HG02870 (cell line): ENCODE data around the gene GOLGA6L9.
"Not testable (repeated sequence)": the region's sequence is repeated elsewhere in the genome, so short reads cannot be mapped to it uniquely, and the experiment has no call there.

Experiments used
- ATAC-seq: cut with Tn5 transposase; IDR thresholded peaks from one replicate; pipeline ENCODE4 v1.9.1; 2021; ENCODE audit warnings: mild to moderate bottlenecking, moderate library complexity; ENCODE audit not compliant: unreplicated experiment

GOLGA6L9 gene

DNA sequence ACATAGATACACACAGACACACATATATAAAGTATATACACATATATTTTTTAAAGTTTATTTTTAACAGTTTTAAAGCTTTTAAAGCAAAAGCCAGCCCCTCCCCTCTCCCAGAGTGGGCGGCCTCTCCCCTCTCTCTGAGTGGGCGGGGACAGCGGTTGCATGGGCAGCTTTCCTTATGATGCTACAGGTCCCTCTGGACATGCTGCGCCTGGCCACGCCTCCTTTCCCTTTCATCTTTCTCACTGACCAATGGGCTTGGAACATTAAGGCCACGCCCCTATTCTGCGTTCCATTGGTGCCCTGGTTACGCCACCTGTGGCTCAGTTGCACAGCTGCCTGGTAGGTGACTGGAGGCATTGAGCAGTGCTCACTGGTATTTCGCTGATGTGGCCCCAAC lies at the start of gene GOLGA6L9:
Gene GOLGA6L9, plus strand, starts transcription at position 124 of the 400 bp plus-strand sequence. Its CDS starts 264 bp downstream, at position 388.
- ATAC-seq: not testable (repeated sequence)

DNA sequence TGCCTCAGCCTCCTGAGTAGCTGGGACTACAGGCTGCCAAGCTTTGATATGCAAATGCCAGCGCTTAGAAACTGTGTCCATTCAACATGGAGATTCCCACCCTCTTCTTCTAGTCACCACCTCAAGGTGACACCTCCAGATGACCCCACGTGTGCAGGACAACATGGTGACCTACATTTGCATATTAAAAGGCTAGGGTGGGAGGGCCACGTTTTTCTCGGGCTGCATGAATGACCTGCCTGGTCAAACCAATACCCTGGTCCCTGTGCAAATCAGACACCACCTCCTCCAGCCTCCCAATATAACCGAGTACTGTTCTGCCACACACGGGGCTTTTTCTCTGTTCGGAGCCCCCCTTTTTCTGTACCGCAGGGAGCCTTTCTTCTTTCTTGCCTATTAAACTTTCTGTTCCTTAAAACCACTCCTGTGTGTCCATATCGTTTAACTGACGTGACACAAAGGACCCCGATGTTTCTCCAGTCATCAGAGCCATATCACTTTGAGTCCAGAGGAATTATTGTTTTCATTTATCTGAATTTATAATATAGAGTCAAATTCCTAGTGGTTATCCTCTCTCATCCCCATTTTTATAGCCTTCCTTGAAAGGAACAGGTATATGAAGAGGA lies 48.2 kb upstream of the GOLGA6L9 start:
- not testable (repeated sequence) for ATAC-seq

GRCh38 chr15:82387209-82387608 lies 42.4 kb upstream of the GOLGA6L9 start:
- not testable (repeated sequence) for ATAC-seq

DNA sequence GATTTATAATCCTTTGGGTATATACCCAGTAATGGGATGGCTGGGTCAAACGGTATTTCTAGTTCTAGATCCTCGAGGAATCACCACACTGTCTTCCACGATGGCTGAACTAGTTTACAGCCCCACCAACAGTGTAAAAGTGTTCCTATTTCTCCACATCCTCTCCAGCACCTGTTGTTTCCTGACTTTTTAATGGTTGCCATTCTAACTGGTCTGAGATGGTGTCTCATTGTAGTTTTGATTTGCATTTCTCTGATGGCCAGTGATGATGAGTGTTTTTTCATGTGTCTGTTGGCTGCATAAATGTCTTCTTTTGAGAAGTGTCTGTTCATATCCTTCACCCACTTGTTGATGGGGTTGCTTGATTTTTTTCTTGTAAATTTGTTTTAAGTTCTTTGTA lies 39.5 kb upstream of the GOLGA6L9 start:
- not testable (repeated sequence) for ATAC-seq

- ATAC-seq: not testable (repeated sequence)
These were observed 37.5 kb upstream of the GOLGA6L9 start for GRCh38 chr15:82392077-82392476.

GRCh38 chr15:82393671-82394070 lies 35.9 kb upstream of the GOLGA6L9 start:
- ATAC-seq: no peak

GRCh38 chr15:82395788-82396187 lies 33.8 kb upstream of the GOLGA6L9 start:
- not testable (repeated sequence) for ATAC-seq

- no peak for ATAC-seq
These were observed 31.8 kb upstream of the GOLGA6L9 start for GRCh38 chr15:82397817-82398216.

DNA sequence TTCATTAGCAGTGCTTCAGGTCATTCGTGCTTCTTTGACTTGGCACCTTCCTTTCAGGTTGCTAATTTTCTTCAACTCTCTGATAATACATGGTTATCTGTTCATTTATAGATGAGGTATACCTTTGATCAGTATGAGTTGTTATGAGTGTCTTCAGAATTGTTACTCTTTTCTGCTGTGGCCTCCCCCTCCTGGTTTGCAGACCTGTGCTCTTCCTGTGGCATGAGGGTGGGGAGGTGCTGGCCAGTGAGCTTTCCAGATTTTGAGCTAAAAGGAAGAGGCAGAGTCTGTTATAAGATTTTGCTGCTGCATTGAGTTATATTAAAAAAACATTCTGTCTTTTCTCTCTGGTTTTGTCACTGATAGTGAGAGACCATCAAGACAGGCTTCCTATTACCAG lies 30.8 kb upstream of the GOLGA6L9 start:
- ATAC-seq: no peak

DNA sequence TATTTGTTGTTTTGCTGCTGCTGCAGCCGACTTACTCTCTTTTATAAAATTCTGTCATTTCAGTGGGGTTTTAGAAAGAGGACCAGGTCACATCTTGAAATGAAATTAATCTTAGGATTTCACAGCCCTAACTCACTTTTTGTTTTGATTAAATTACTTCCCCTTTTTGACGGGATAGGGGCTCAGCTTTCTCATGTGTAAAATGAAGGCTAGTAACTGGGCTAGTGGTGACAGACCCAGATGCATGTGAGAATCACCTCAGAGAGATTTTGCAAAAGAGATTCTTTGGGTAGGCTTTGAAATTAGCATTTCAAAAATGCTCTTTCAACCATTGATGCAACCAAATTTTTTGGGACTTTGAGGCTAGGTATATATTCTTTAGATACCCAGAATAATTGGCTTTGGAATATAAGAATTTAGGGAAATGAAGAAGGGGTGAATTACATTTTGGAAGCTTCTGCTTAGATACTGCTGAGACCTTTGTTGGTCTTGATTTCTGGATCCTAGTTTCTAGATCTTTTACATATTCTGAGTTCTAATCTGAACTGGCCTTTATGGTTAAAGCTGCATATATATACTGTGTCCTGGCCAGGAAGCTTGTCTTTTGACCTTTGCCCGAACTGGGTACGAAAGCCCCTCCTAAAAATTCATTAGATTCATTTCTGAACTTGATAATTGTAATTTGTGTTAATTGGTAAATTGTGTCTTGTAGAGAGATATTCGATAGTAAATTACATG lies 30.1 kb upstream of the GOLGA6L9 start:
- ATAC-seq: peak; percentile 66

DNA sequence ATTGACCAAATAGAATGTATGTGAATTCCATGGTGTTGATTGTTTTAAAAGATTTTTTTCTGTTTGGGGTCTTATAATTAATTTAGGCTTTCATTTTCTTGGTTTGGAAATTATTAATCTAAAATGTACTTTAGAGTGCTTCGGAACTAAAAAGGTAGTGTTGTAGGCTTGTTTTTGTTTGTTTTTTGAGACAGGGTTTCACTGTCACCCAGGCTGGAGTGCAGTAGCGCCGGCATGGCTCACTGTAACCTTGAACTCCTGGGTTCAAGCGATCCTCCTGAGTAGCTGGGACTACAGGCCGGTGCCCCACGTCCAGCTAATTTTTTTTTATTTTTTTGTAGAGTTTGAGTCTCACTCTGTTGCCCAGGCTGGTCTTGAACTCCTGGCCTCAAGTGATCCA lies 27.7 kb upstream of the GOLGA6L9 start:
- not testable (repeated sequence) for ATAC-seq

- ATAC-seq: not testable (repeated sequence)
These were observed 27.3 kb upstream of the GOLGA6L9 start for GRCh38 chr15:82402341-82402740.

DNA sequence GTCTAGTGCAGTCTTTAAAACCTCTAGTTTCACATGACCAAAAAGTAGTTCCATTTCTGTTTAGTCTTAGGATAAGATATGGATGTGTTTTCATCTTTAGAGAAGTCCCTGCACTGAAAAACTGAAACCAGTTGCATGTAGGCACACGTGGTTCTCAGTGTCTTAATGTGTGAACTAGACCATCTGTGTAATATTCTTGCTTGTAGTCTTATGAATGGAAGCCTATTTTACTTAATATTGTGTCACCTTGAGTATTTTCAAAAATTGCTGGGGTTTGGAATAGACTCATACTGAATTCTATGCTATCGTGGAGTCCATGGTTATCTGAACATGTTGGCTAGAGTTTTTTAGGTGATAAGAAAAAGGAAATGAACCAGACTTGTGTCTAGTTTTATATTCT lies 23.4 kb upstream of the GOLGA6L9 start:
- not testable (repeated sequence) for ATAC-seq

- ATAC-seq: not testable (repeated sequence)
These were observed 19.3 kb upstream of the GOLGA6L9 start for GRCh38 chr15:82410306-82410705.

- ATAC-seq: not testable (repeated sequence)
These were observed 18.0 kb upstream of the GOLGA6L9 start for GRCh38 chr15:82411595-82411994.

DNA sequence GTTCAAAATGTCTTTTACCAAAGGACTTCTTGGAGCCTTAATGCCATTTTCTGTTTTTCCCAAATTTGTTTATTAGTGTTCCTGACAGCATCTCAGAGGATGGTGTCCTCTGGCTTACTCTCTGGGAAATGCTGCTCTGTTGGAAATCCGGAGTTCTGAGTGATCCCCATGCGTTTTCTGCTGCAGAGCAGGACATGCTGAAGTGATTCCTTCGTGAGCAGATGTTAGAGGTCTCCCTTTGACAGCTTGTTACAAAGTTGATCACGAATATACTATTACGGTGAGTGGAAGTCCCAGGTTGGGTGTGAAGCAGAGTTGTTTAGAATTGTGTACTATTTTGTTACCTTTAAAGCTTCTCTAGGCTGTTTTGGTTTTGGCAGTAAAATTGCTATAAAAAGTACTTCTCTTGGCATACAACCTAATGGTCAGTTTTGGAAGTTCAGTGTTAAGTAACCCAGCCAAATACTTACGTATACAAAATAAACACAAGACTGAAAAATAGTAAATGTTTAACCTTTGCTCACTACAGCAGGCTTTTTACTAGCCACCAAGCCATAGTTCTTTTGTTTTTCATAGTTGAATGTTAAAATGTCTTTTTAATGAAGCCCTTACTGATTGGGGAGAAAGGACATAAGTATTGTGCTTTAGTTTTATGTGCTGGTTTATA lies 15.0 kb upstream of the GOLGA6L9 start:
- ATAC-seq: not testable (repeated sequence)

DNA sequence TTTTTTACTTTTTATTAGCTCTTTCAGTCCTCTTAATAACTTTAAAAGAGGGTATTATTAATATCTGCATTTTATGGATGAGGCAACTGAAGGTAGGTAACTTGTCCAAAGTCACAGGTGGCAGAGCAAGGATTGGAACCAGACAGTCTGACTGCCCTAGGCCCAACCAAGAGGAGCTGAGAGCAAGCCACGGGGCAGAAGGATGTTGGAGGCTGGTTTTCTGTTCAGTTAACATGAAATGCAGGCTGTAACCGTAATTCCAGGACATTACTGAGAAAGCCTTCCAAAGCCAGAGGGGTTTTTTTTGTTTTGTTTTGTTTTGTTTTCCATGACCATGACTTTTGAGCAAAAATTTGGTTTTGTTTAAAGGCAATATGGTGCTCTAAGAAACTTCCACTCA lies 9.1 kb upstream of the GOLGA6L9 start:
- ATAC-seq: not testable (repeated sequence)

DNA sequence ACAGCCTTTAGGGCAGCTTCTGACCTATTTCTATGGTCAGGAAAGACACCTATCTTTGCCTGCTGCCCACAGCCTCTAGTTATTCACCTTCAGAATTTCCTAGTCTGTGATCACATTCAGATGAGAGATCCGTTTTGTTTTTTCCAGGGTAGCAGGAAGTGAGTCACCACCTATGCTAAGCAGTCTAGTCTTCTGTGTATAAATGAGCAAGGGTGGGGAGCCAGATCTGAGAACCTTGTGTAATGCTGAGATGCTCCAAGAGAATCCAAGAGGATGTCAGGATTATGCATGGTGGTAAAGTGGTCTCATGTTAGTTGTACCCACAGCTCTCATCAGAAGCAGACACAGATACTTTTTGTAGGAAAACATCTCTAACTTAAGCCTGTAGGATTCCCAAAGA lies 8.7 kb upstream of the GOLGA6L9 start:
- not testable (repeated sequence) for ATAC-seq

GRCh38 chr15:82427117-82427516 lies 2.5 kb upstream of the GOLGA6L9 start:
- ATAC-seq: not testable (repeated sequence)

- ATAC-seq: not testable (repeated sequence)
These were observed 15.8 kb downstream of the GOLGA6L9 start for GRCh38 chr15:82445420-82445819.

GRCh38 chr15:82457336-82457735 lies 27.7 kb downstream of the GOLGA6L9 start:
- not testable (repeated sequence) for ATAC-seq

- ATAC-seq: not testable (repeated sequence)
These were observed 36.0 kb downstream of the GOLGA6L9 start for GRCh38 chr15:82465629-82466028.
